DOHH2 (cell line): Measurements from ENCODE around the gene GRM5.
"Not testable (repeated sequence)": the region's sequence is repeated elsewhere in the genome, so short reads cannot be mapped to it uniquely, and the experiment has no call there.

Source experiments
- H3F3A ChIP-seq: fragments of 200-600 bp; sonication (generic), shearing (Covaris generic); 2 replicates; pipeline ENCODE4 v1.6.0; 2016; ENCODE audit warnings: antibody characterized with exemption, mild to moderate bottlenecking; ENCODE audit not compliant: control insufficient read depth, insufficient read depth
- H3K27ac ChIP-seq: fragments of 200-600 bp; sonication (generic); 2 replicates; pipeline ENCODE4 v1.5.1; 2014; ENCODE audit warnings: low read depth, mild to moderate bottlenecking, low read length, moderate library complexity
- H3K27me3 ChIP-seq: fragments of 200-600 bp; sonication (generic); 2 replicates; pipeline ENCODE4 v1.6.1; 2014; ENCODE audit warnings: mild to moderate bottlenecking, low read length, mixed read lengths; ENCODE audit not compliant: control insufficient read depth
- H3K36me3 ChIP-seq: fragments of 200-600 bp; sonication (generic); 2 replicates; pipeline ENCODE4 v1.6.1; 2014; ENCODE audit warnings: mild to moderate bottlenecking, low read length, moderate library complexity, mixed read lengths; ENCODE audit not compliant: control insufficient read depth
- H3K4me1 ChIP-seq: fragments of 200-600 bp; sonication (generic); 2 replicates; pipeline ENCODE4 v1.6.1; 2014; ENCODE audit warnings: mild to moderate bottlenecking, low read length, mixed read lengths; ENCODE audit not compliant: control insufficient read depth
- H3K4me2 ChIP-seq: fragments of 200-600 bp; sonication (generic); 2 replicates; pipeline ENCODE4 v1.6.0; 2014; ENCODE audit warnings: mild to moderate bottlenecking, low read length, moderate library complexity
- H3K4me3 ChIP-seq: fragments of 200-600 bp; sonication (generic); 2 replicates; pipeline ENCODE4 v1.5.1; 2014; ENCODE audit warnings: mild to moderate bottlenecking, low read length, mixed read lengths
- H3K79me2 ChIP-seq: fragments of 200-600 bp; sonication (generic); 2 replicates; pipeline ENCODE4 v1.6.1; 2014; ENCODE audit warnings: mild to moderate bottlenecking, low read length, mixed read lengths; ENCODE audit not compliant: control insufficient read depth
- H3K9me2 ChIP-seq: fragments of 200-600 bp; sonication (generic); replicated peaks from 2 replicates; pipeline ENCODE4 v1.6.1; 2014; ENCODE audit warnings: mild to moderate bottlenecking, low read length, mixed read lengths; ENCODE audit not compliant: control insufficient read depth
- H3K9me3 ChIP-seq: fragments of 200-600 bp; sonication (generic); 2 replicates; pipeline ENCODE4 v1.6.1; 2014; ENCODE audit warnings: antibody characterized with exemption, low read length, mixed read lengths; ENCODE audit not compliant: control insufficient read depth, insufficient read depth
- H4K20me1 ChIP-seq: fragments of 200-600 bp; sonication (generic); 2 replicates; pipeline ENCODE4 v1.6.0; 2014; ENCODE audit warnings: low read depth, mild to moderate bottlenecking, antibody characterized with exemption, low read length, moderate library complexity; ENCODE audit not compliant: control insufficient read depth, insufficient read depth
- TF ChIP-seq, protein P1 (sequence below): fragments of 200-600 bp; sonication (generic); IDR thresholded peaks from one replicate; pipeline ENCODE4 v1.5.1; 2014; ENCODE audit warnings: antibody characterized with exemption, mild to moderate bottlenecking, low read depth, low read length; ENCODE audit not compliant: poor library complexity, severe bottlenecking

The GRM5 gene

DNA sequence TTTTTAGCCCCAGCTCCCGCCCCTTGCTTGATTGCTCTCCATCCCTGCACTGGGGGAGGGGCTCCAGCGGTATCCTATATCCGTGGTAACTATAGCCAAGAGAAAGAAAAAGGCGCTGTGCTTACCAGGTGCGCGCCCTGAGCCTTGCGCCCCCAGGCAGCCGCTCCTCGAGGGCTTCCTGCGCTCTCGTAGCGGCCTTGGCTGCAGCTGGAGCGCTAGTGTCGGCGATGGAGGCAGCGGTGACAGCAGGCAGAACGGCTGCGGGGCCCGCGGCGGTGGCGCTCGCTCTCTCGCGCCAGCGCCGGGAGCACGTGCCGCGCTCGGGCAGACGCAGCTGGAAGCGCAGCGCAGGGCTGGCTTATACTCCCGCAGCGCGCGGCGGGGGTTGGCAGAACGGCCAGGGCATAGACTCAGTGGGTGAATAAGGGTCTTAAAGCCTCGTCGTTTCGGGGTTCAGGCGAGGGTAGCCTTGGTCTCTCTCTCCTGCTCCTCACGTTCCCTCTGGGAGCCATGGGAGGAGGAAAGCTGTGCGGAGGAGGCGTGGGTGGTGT is at the start of gene GRM5:
GRM5 (minus strand) TSS at position 332 of the 551 bp plus-strand sequence. CDS start 18,110 bp downstream, outside the sequence.
- H3K79me2 ChIP-seq, H3K9me2 ChIP-seq, H4K20me1 ChIP-seq, H3K4me1 ChIP-seq, H3K4me2 ChIP-seq, H3K4me3 ChIP-seq, H3K9me3 ChIP-seq, H3K27me3 ChIP-seq, H3K27ac ChIP-seq, H3F3A ChIP-seq, H3K36me3 ChIP-seq: not testable (repeated sequence)

DNA sequence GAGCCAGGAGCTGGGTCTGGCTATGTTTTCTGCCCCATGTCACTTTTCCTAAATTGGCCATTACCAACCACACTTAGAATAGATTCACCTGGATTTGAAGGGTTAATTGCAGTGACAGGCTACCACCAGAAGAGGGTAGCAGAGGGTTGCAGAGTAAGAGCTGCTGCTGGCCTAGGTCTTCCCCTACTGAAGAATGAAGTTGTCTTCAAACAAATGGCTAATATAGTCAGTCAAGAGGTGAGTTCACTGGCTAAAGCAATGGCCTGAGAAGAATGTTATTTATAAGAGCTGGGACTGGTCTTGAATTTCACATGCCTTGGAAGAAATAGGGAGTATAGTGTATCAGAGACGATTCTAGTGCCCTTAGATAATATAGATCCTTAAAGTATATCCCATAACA is 32.2 kb upstream of the GRM5 start:
- H3K36me3 ChIP-seq, H3K4me3 ChIP-seq, H3K27ac ChIP-seq, H3K27me3 ChIP-seq, H3K9me2 ChIP-seq, H3K4me1 ChIP-seq, H3K79me2 ChIP-seq, H4K20me1 ChIP-seq, H3K9me3 ChIP-seq, H3K4me2 ChIP-seq, H3F3A ChIP-seq: not testable (repeated sequence)
- TF ChIP-seq, protein P1, sequence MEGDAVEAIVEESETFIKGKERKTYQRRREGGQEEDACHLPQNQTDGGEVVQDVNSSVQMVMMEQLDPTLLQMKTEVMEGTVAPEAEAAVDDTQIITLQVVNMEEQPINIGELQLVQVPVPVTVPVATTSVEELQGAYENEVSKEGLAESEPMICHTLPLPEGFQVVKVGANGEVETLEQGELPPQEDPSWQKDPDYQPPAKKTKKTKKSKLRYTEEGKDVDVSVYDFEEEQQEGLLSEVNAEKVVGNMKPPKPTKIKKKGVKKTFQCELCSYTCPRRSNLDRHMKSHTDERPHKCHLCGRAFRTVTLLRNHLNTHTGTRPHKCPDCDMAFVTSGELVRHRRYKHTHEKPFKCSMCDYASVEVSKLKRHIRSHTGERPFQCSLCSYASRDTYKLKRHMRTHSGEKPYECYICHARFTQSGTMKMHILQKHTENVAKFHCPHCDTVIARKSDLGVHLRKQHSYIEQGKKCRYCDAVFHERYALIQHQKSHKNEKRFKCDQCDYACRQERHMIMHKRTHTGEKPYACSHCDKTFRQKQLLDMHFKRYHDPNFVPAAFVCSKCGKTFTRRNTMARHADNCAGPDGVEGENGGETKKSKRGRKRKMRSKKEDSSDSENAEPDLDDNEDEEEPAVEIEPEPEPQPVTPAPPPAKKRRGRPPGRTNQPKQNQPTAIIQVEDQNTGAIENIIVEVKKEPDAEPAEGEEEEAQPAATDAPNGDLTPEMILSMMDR = peak; percentile 68

DNA sequence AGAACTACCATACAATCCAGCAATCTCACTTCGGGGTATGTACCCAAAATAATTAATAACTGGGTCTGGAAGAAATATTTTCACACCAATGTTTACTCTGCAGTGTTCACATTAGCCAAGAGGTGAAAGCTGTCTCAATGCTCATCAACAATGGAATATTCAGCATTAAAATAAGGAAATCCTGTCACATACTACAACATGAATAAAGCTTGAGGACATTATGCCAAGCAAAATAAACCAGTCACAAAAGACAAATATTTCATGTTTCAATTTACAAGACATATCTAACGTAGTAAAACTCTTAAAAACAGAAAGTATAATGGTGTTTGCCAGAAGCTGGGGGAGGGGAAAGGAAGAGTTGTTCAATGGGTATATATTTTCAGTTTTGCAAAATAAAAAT is 28.0 kb upstream of the GRM5 start:
- H3K79me2 ChIP-seq, H3K4me3 ChIP-seq, H3K36me3 ChIP-seq, H3K9me2 ChIP-seq, H3K4me2 ChIP-seq, H3K27ac ChIP-seq, H3K4me1 ChIP-seq, H3K27me3 ChIP-seq, H4K20me1 ChIP-seq, H3F3A ChIP-seq, H3K9me3 ChIP-seq: not testable (repeated sequence)

DNA sequence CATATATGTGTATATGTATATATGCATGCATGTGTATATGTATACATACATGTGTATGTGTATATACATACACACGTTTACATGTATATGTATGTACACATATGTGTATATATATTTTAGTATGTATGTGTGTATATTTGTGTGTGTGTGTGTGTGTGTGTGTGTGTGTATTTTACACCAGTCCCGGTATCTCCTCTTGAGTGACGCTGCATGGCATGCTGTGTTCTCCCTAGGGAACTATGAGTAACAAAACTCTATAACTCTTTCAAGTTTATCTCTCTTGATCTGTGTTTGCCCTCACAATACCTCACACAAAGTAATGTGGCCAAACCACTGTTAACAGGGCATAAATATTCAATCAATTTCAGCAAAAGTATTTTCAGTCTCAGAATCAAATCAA is 19.2 kb upstream of the GRM5 start:
- H3K36me3 ChIP-seq, H3F3A ChIP-seq, H3K27ac ChIP-seq, H3K79me2 ChIP-seq, H3K4me2 ChIP-seq, H3K9me2 ChIP-seq, H3K4me3 ChIP-seq, H3K9me3 ChIP-seq, H3K4me1 ChIP-seq, H3K27me3 ChIP-seq, H4K20me1 ChIP-seq: not testable (repeated sequence)

DNA sequence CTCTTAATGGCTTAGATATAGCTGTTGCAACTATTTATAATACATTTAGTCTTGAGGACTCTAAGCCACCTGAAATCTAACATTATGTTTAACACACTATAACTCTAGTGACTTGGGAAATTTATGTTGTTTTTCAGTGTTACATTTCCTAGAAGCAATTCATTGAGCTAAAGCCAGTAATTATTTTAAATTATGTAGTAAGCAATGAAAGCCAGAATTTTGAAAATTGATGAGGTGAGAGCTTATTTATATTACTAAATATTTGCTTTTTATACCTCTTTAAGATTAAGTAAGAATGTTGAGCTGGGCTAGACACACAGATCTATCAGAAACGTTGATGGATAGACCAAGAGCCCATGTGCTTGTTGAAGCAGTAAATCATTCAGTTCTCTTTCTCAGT is 5.1 kb upstream of the GRM5 start:
- H3K9me2 ChIP-seq, H3K4me3 ChIP-seq, H3K4me1 ChIP-seq, H3K36me3 ChIP-seq, H4K20me1 ChIP-seq, H3K9me3 ChIP-seq, H3K27ac ChIP-seq, H3K27me3 ChIP-seq, H3F3A ChIP-seq, H3K4me2 ChIP-seq, H3K79me2 ChIP-seq: not testable (repeated sequence)
